ENCODE results near the gene TFAM. TPM values are rescaled to one million over a fixed set of nuclear protein-coding genes. Genes with fewer than 3 reads are reported as not detected.

TFAM gene
- total RNA-seq, 1 donor from 2014 or later = 16.1 TPM

DNA sequence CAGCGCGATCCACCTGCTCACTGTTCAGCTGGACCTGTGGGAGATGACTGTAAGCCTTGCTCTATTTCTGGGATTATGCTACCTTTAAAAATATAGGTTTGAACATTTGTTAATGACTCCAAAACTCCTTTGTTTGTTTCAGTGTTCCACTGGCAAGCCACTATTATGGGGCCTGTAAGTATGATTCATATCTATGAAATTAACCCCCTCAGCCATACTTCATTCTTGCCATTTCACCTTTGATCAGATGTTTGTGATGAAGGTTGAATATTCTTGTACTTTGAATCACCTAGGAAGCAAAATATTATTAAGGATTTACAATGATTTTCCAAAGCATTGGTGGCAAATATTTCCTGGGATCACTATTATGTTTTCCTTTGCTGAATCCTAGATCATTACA lies 23.9 kb upstream of the TFAM start:
- peaks cover 7% of the 10 kb centered on the region for H3K4me1 Mint-ChIP-seq (ENCODE audit: low read depth)
- H3K9me3 Mint-ChIP-seq (ENCODE audit: low read depth) = no peaks in the 10 kb centered on the region
- H3K27ac Mint-ChIP-seq (ENCODE audit: unreplicated experiment) = no peak overlapping the region
- no peaks in the 10 kb centered on the region for H3K27me3 Mint-ChIP-seq (ENCODE audit: low read depth)
- no peak for DNase-seq (ENCODE audit: low spot score)
- peaks cover 11% of the 10 kb centered on the region for H3K36me3 Mint-ChIP-seq (ENCODE audit: low read depth)
- TF ChIP-seq, protein P1, sequence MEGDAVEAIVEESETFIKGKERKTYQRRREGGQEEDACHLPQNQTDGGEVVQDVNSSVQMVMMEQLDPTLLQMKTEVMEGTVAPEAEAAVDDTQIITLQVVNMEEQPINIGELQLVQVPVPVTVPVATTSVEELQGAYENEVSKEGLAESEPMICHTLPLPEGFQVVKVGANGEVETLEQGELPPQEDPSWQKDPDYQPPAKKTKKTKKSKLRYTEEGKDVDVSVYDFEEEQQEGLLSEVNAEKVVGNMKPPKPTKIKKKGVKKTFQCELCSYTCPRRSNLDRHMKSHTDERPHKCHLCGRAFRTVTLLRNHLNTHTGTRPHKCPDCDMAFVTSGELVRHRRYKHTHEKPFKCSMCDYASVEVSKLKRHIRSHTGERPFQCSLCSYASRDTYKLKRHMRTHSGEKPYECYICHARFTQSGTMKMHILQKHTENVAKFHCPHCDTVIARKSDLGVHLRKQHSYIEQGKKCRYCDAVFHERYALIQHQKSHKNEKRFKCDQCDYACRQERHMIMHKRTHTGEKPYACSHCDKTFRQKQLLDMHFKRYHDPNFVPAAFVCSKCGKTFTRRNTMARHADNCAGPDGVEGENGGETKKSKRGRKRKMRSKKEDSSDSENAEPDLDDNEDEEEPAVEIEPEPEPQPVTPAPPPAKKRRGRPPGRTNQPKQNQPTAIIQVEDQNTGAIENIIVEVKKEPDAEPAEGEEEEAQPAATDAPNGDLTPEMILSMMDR (IDR thresholded peaks at IDR 0.05) = no peak
- no peak overlapping the region for H3K4me3 Mint-ChIP-seq (ENCODE audit: unreplicated experiment)

DNA sequence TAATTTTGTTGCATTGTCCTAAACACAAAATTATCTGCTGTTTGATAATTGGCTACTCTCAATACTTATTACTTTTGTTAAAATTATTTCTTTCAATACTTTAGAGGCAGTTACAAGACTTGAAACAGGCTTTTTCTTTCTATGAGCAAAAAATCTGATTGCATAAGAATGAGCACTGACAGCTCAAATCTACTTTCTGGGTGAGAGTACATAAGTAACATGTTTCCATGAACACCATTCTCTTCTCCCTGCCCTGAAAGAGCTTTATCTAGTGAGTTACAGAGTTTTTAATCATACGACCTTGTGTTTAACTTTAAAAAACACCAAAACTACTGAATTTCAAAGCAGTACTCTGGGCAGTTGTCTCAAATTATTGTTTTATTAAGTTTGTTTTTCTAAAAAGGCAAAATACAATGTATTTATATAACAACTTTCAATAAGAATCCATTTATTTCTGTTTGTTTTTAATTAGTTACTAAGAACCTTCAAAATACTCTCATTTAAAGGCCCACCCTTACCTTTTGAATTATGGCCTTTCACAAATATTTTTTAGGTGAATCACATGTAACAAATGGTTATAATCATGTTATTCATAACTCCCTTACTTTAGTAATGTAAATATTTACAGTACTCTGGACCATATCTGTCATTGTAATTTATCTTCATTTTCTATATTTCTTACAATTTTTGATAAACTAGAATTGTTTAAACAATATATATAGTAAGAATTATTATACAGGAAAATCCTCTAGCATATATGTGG lies 23.0 kb upstream of the TFAM start:
- Mint-ChIP-seq H3K27me3 (ENCODE audit: low read depth) (no peaks in the 10 kb centered on the region), H3K4me3 (ENCODE audit: unreplicated experiment) (no peak overlapping the region), H3K4me1 (ENCODE audit: low read depth) (peaks cover 7% of the 10 kb centered on the region), H3K9me3 (ENCODE audit: low read depth) (no peaks in the 10 kb centered on the region), H3K36me3 (ENCODE audit: low read depth) (peaks cover 11% of the 10 kb centered on the region), H3K27ac (ENCODE audit: unreplicated experiment) (no peak overlapping the region)
- TF ChIP-seq, protein P1 (IDR thresholded peaks at IDR 0.05) = no peak
- no peak for DNase-seq (ENCODE audit: low spot score)

DNA sequence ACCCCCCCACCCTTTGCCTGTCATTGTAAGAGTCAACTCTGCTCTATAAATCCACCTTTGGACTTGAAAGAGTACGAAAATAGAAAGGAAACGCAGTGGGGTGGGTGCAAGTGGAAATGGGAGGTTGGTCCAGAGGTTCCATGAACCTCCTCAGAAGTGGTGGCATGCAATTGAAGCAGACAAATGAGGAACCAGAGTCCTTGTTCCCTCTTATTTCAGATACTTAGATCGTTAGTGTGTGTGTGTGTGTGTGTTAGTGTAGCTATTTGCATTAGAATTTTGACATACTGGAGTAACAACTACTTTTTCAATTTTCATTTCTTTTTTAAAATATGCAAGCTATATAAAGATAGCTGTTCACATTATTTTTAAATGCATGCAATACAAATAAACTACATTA lies 18.1 kb upstream of the TFAM start:
- no peak overlapping the region for H3K27ac Mint-ChIP-seq (ENCODE audit: unreplicated experiment)
- no peaks in the 10 kb centered on the region for H3K9me3 Mint-ChIP-seq (ENCODE audit: low read depth)
- H3K36me3 Mint-ChIP-seq (ENCODE audit: low read depth) = peaks cover 7% of the 10 kb centered on the region
- no peak overlapping the region for H3K4me3 Mint-ChIP-seq (ENCODE audit: unreplicated experiment)
- TF ChIP-seq, protein P1 (IDR thresholded peaks at IDR 0.05) = no peak
- no peaks in the 10 kb centered on the region for H3K4me1 Mint-ChIP-seq (ENCODE audit: low read depth)
- no peaks in the 10 kb centered on the region for H3K27me3 Mint-ChIP-seq (ENCODE audit: low read depth)
- DNase-seq (ENCODE audit: low spot score) = no peak

DNA sequence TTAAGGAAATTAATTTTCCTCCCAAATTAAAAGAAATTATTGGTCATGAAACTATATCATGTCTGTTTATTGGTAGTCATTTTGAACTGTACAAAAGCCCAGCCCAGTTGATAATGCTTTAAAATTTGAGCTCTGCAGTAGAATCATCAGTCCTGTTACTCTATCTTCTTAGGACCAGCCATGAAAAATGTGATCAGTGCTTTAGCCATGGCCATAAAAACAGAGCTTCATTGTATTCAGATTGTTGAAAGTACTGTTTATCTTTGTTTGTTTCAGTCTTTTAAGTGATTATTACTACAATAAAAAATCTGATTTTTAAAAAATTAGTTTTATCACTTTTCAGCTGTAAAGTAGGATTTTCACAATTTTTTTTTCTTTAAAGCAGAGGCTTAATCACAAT lies 13.7 kb upstream of the TFAM start:
- Mint-ChIP-seq H3K4me3 (ENCODE audit: unreplicated experiment) (no peak overlapping the region), H3K9me3 (ENCODE audit: low read depth) (no peaks in the 10 kb centered on the region), H3K36me3 (ENCODE audit: low read depth) (no peaks in the 10 kb centered on the region), H3K27ac (ENCODE audit: unreplicated experiment) (no peak overlapping the region), H3K27me3 (ENCODE audit: low read depth) (no peaks in the 10 kb centered on the region), H3K4me1 (ENCODE audit: low read depth) (no peaks in the 10 kb centered on the region)
- no peak for DNase-seq (ENCODE audit: low spot score)
- TF ChIP-seq, protein P1 (IDR thresholded peaks at IDR 0.05) = no peak

DNA sequence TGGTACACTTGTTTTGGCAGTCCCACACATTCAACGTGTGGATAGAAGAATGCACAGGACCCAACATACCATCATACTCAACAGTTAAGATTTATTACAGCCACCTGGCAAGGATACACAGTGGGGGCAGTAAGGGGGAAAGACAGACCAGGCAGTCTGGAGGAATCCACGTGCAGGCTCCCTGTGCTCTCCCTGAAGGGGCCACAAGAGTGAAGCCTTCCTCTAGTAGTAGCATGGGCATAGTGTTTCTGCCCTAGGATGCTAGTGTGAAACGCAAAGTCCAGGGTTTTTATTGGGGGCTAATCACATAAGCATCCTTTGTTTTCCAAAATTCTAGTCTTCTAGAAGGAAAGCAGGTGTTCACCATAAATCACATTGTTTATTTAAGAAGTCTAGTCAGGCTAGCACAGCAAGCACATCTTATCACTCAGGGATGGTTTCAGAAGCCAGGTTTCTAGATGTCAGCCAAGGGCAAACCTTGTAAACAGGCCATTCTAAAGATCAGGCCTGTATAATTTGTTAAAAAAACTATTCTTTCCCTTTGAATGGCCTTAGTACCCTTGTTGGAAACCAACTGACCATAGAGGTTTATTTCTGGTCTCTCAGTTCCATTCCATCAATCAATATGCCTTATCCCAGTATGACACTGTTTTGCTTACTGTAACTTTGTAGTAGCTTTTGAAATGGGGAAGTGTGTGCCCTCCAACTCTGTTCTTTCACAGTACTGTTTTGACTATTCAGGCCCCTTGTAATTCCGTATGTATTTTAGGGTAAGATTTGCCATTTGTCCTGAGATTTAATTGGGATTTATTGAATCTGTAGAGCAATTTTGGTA lies 12.4 kb upstream of the TFAM start:
- H3K27me3 Mint-ChIP-seq (ENCODE audit: low read depth) = no peaks in the 10 kb centered on the region

More for the DNA sequence above, 12.4 kb upstream of the TFAM start:
- Mint-ChIP-seq H3K4me1 (ENCODE audit: low read depth) (no peaks in the 10 kb centered on the region), H3K4me3 (ENCODE audit: unreplicated experiment) (no peak overlapping the region), H3K9me3 (ENCODE audit: low read depth) (no peaks in the 10 kb centered on the region), H3K36me3 (ENCODE audit: low read depth) (no peaks in the 10 kb centered on the region), H3K27ac (ENCODE audit: unreplicated experiment) (no peak overlapping the region)
- TF ChIP-seq, protein P1 (IDR thresholded peaks at IDR 0.05) = no peak
- no peak for DNase-seq (ENCODE audit: low spot score)
